WTC11 (cell line): Measurements from ENCODE around the gene NEUROD1. TPM values are rescaled to one million over a fixed set of nuclear protein-coding genes. Genes with fewer than 3 reads are reported as not detected.

Experiments used
- CREM ChIP-seq: sonication (generic); formaldehyde crosslinking; IDR thresholded peaks from 2 replicates; pipeline ENCODE4 v1.8.1; 2022; ENCODE audit warnings: mild to moderate bottlenecking, missing genetic modification reagents, moderate library complexity
- ETV6 ChIP-seq: sonication (generic); formaldehyde crosslinking; IDR thresholded peaks from 2 replicates; pipeline ENCODE4 v1.8.1; 2022; ENCODE audit warnings: mild to moderate bottlenecking, missing genetic modification reagents
- GABPB1 ChIP-seq: sonication (generic); formaldehyde crosslinking; IDR thresholded peaks from 2 replicates; pipeline ENCODE4 v1.8.1; 2023; ENCODE audit warnings: mild to moderate bottlenecking, missing genetic modification reagents
- GRHL2 ChIP-seq: fragments of 250-450 bp; sonication (Bioruptor Pico); IDR thresholded peaks from 2 replicates; pipeline ENCODE4 v1.8.0; 2022; ENCODE audit warnings: mild to moderate bottlenecking, moderate library complexity; ENCODE audit not compliant: insufficient replicate concordance, severe bottlenecking
- GTF2I ChIP-seq: fragments of 250-450 bp; sonication (Bioruptor Pico); conservative IDR thresholded peaks from 2 replicates; pipeline ENCODE4 v1.4.0; 2021; ENCODE audit warnings: mild to moderate bottlenecking
- HMGA2 ChIP-seq: fragments of 250-450 bp; sonication (Bioruptor Pico); IDR thresholded peaks from 2 replicates; pipeline ENCODE4 v1.4.0; 2021; ENCODE audit warnings: mild to moderate bottlenecking, moderate library complexity
- IRF2 ChIP-seq: sonication (generic); formaldehyde crosslinking; IDR thresholded peaks from 2 replicates; pipeline ENCODE4 v1.8.0; 2022; ENCODE audit warnings: low read depth, missing genetic modification reagents, borderline replicate concordance
- JAZF1 ChIP-seq: fragments of 250-450 bp; sonication (Bioruptor Pico); IDR thresholded peaks from 2 replicates; pipeline ENCODE4 v1.9.0; 2021; ENCODE audit warnings: moderate library complexity, mild to moderate bottlenecking, inconsistent platforms
- KAT7 ChIP-seq: sonication (generic); formaldehyde crosslinking; IDR thresholded peaks from 2 replicates; pipeline ENCODE4 v1.8.1; 2023; ENCODE audit warnings: missing genetic modification reagents, mild to moderate bottlenecking, borderline replicate concordance
- MYBL2 ChIP-seq: sonication (generic); formaldehyde crosslinking; IDR thresholded peaks from 2 replicates; pipeline ENCODE4 v1.8.1; 2023; ENCODE audit warnings: mild to moderate bottlenecking, moderate library complexity, missing genetic modification reagents
- NR1H2 ChIP-seq: sonication (generic); formaldehyde crosslinking; IDR thresholded peaks from 2 replicates; pipeline ENCODE4 v1.9.0; 2021; ENCODE audit warnings: mild to moderate bottlenecking, moderate library complexity, missing genetic modification reagents
- NR2C2 ChIP-seq: sonication (generic); formaldehyde crosslinking; IDR thresholded peaks from 2 replicates; pipeline ENCODE4 v1.8.0; 2022; ENCODE audit warnings: mild to moderate bottlenecking, missing genetic modification reagents
- NR3C1 ChIP-seq: sonication (generic); formaldehyde crosslinking; conservative IDR thresholded peaks from 2 replicates; pipeline ENCODE4 v1.8.1; 2023; ENCODE audit warnings: low read depth, mild to moderate bottlenecking, missing genetic modification reagents
- OVOL2 ChIP-seq: fragments of 250-450 bp; sonication (Bioruptor Pico); IDR thresholded peaks from 2 replicates; pipeline ENCODE4 v1.9.0; 2021; ENCODE audit warnings: mild to moderate bottlenecking, borderline replicate concordance
- RELA ChIP-seq: sonication (generic); formaldehyde crosslinking; IDR thresholded peaks from 2 replicates; pipeline ENCODE4 v1.8.1; 2022; ENCODE audit warnings: missing genetic modification reagents, mild to moderate bottlenecking, borderline replicate concordance
- SMAD3 ChIP-seq: sonication (generic); formaldehyde crosslinking; IDR thresholded peaks from 2 replicates; pipeline ENCODE4 v1.8.0; 2022; ENCODE audit warnings: missing genetic modification reagents, mild to moderate bottlenecking, borderline replicate concordance
- SMAD4 ChIP-seq: sonication (generic); formaldehyde crosslinking; IDR thresholded peaks from 2 replicates; pipeline ENCODE4 v1.8.0; 2022; ENCODE audit warnings: mild to moderate bottlenecking, missing genetic modification reagents
- SP1 ChIP-seq: sonication (generic); formaldehyde crosslinking; conservative IDR thresholded peaks from 2 replicates; pipeline ENCODE4 v1.8.1; 2022; ENCODE audit warnings: missing genetic modification reagents
- TEAD1 ChIP-seq: sonication (generic); formaldehyde crosslinking; IDR thresholded peaks from 2 replicates; pipeline ENCODE4 v1.8.0; 2022; ENCODE audit warnings: mild to moderate bottlenecking, missing genetic modification reagents
- ZBTB21 ChIP-seq: sonication (generic); formaldehyde crosslinking; IDR thresholded peaks from 2 replicates; pipeline ENCODE4 v1.8.1; 2023; ENCODE audit warnings: mild to moderate bottlenecking, missing genetic modification reagents, borderline replicate concordance
- ZNF121 ChIP-seq: sonication (generic); formaldehyde crosslinking; IDR thresholded peaks from 2 replicates; pipeline ENCODE4 v1.8.0; 2023; ENCODE audit warnings: missing genetic modification reagents
- ZNF219 ChIP-seq: sonication (generic); formaldehyde crosslinking; IDR thresholded peaks from 2 replicates; pipeline ENCODE4 v1.8.0; 2023; ENCODE audit warnings: missing genetic modification reagents, mild to moderate bottlenecking, borderline replicate concordance
- ZNF263 ChIP-seq: sonication (generic); formaldehyde crosslinking; IDR thresholded peaks from 2 replicates; pipeline ENCODE4 v1.8.1; 2022; ENCODE audit warnings: low read depth, mild to moderate bottlenecking, moderate library complexity, missing genetic modification reagents
- ZNF671 ChIP-seq: fragments of 250-450 bp; sonication (Bioruptor Pico); IDR thresholded peaks from 2 replicates; pipeline ENCODE4 v1.8.0; 2021; ENCODE audit warnings: mild to moderate bottlenecking
- total RNA-seq: library from RNA; stranded (reverse); gene quantifications from 3 replicates; pipeline ENCODE4 v1.2.3, GENCODE V29; 2021
- TF ChIP-seq, protein P1 (sequence below): sonication (generic); formaldehyde crosslinking; IDR thresholded peaks from 2 replicates; pipeline ENCODE4 v1.8.1; 2022; ENCODE audit warnings: low read depth, mild to moderate bottlenecking, moderate library complexity, missing genetic modification reagents, borderline replicate concordance
- TF ChIP-seq, protein P2 (sequence below): fragments of 250-450 bp; sonication (Bioruptor Pico); IDR thresholded peaks from 2 replicates; pipeline ENCODE4 v1.8.0; 2021; ENCODE audit warnings: mild to moderate bottlenecking
- TF ChIP-seq, protein P3 (sequence below): sonication (generic); formaldehyde crosslinking; IDR thresholded peaks from 2 replicates; pipeline ENCODE4 v1.8.0; 2022; ENCODE audit warnings: mild to moderate bottlenecking, missing genetic modification reagents
- TF ChIP-seq, protein P4 (sequence below): sonication (generic); formaldehyde crosslinking; IDR thresholded peaks from 2 replicates; pipeline ENCODE4 v1.8.0; 2023; ENCODE audit warnings: missing genetic modification reagents, mild to moderate bottlenecking, borderline replicate concordance
- TF ChIP-seq, protein P5 (sequence below): fragments of 200-600 bp; IDR thresholded peaks from 2 replicates; pipeline ENCODE4 v1.8.0; 2022; ENCODE audit warnings: antibody characterized with exemption

Gene NEUROD1
- total RNA-seq, 1 experiment from 2014 or later, result 0.07 TPM

DNA sequence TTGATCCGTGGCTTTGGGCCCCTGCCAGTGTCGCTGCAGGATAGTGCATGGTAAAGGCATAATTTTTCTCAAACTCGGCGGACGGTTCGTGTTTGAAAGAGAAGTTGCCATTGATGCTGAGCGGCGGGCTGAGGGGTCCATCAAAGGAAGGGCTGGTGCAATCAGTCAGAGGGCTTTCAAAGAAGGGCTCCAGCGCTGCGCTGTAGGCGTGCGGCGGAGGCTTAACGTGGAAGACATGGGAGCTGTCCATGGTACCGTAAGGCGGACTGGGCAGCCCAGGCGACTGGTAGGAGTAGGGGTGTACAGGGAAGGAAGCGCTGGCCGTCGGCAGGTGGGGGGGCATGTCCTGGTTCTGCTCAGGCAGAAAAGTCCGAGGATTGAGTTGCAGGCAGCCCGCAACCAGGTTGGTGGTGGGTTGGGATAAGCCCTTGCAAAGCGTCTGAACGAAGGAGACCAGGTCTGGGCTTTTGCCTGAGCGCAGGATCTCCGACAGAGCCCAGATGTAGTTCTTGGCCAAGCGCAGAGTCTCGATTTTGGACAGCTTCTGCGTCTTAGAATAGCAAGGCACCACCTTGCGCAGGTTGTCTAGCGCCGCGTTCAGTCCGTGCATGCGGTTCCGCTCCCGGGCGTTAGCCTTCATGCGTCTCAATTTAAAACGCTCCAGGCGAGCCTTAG, 2.3 kb downstream of the NEUROD1 start (continued):
- TF ChIP-seq ZBTB21 (CRISPR knock-in tag) (peak; percentile 85; the same call in 1 of the 2 replicates), NR2C2 (CRISPR knock-in tag) (peak; percentile 71), JAZF1 (no peak), RELA (CRISPR knock-in tag) (peak; percentile 83; the same call in 1 of the 2 replicates), SMAD3 (CRISPR knock-in tag) (peak; percentile 98), NR1H2 (no peak), GRHL2 (CRISPR knock-in tag) (no peak), ZNF121 (CRISPR knock-in tag) (0 out of 2 replicates have a peak, but pooled peaks have one; percentile 0), GTF2I (no peak), ETV6 (CRISPR knock-in tag) (peak; percentile 95), SP1 (CRISPR knock-in tag) (peak; percentile 70), OVOL2 (CRISPR knock-in tag) (no peak), TEAD1 (CRISPR knock-in tag) (peak; percentile 81), KAT7 (peak; percentile 51; the same call in 1 of the 2 replicates), CREM (CRISPR knock-in tag) (peak; percentile 87), SMAD4 (CRISPR knock-in tag) (no peak), ZNF671 (CRISPR knock-in tag) (no peak), NR3C1 (peak; percentile 89; the same call in 1 of the 2 replicates), HMGA2 (CRISPR knock-in tag) (no peak), IRF2 (peak; percentile 77; the same call in 1 of the 2 replicates), MYBL2 (CRISPR knock-in tag) (peak; percentile 93), GABPB1 (peak; percentile 57; the same call in 1 of the 2 replicates), ZNF219 (peak; percentile 94), ZNF263 (CRISPR knock-in tag) (no peak)
- TF ChIP-seq, protein P1, sequence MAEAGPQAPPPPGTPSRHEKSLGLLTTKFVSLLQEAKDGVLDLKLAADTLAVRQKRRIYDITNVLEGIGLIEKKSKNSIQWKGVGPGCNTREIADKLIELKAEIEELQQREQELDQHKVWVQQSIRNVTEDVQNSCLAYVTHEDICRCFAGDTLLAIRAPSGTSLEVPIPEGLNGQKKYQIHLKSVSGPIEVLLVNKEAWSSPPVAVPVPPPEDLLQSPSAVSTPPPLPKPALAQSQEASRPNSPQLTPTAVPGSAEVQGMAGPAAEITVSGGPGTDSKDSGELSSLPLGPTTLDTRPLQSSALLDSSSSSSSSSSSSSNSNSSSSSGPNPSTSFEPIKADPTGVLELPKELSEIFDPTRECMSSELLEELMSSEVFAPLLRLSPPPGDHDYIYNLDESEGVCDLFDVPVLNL (CRISPR knock-in tag), result 0 out of 2 replicates have a peak, but pooled peaks have one; percentile 85
- TF ChIP-seq, protein P2, sequence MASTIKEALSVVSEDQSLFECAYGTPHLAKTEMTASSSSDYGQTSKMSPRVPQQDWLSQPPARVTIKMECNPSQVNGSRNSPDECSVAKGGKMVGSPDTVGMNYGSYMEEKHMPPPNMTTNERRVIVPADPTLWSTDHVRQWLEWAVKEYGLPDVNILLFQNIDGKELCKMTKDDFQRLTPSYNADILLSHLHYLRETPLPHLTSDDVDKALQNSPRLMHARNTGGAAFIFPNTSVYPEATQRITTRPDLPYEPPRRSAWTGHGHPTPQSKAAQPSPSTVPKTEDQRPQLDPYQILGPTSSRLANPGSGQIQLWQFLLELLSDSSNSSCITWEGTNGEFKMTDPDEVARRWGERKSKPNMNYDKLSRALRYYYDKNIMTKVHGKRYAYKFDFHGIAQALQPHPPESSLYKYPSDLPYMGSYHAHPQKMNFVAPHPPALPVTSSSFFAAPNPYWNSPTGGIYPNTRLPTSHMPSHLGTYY, result no peak
- TF ChIP-seq, protein P3, sequence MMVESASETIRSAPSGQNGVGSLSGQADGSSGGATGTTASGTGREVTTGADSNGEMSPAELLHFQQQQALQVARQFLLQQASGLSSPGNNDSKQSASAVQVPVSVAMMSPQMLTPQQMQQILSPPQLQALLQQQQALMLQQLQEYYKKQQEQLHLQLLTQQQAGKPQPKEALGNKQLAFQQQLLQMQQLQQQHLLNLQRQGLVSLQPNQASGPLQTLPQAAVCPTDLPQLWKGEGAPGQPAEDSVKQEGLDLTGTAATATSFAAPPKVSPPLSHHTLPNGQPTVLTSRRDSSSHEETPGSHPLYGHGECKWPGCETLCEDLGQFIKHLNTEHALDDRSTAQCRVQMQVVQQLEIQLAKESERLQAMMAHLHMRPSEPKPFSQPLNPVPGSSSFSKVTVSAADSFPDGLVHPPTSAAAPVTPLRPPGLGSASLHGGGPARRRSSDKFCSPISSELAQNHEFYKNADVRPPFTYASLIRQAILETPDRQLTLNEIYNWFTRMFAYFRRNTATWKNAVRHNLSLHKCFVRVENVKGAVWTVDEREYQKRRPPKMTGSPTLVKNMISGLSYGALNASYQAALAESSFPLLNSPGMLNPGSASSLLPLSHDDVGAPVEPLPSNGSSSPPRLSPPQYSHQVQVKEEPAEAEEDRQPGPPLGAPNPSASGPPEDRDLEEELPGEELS (CRISPR knock-in tag), result peak; percentile 96
- TF ChIP-seq, protein P4, sequence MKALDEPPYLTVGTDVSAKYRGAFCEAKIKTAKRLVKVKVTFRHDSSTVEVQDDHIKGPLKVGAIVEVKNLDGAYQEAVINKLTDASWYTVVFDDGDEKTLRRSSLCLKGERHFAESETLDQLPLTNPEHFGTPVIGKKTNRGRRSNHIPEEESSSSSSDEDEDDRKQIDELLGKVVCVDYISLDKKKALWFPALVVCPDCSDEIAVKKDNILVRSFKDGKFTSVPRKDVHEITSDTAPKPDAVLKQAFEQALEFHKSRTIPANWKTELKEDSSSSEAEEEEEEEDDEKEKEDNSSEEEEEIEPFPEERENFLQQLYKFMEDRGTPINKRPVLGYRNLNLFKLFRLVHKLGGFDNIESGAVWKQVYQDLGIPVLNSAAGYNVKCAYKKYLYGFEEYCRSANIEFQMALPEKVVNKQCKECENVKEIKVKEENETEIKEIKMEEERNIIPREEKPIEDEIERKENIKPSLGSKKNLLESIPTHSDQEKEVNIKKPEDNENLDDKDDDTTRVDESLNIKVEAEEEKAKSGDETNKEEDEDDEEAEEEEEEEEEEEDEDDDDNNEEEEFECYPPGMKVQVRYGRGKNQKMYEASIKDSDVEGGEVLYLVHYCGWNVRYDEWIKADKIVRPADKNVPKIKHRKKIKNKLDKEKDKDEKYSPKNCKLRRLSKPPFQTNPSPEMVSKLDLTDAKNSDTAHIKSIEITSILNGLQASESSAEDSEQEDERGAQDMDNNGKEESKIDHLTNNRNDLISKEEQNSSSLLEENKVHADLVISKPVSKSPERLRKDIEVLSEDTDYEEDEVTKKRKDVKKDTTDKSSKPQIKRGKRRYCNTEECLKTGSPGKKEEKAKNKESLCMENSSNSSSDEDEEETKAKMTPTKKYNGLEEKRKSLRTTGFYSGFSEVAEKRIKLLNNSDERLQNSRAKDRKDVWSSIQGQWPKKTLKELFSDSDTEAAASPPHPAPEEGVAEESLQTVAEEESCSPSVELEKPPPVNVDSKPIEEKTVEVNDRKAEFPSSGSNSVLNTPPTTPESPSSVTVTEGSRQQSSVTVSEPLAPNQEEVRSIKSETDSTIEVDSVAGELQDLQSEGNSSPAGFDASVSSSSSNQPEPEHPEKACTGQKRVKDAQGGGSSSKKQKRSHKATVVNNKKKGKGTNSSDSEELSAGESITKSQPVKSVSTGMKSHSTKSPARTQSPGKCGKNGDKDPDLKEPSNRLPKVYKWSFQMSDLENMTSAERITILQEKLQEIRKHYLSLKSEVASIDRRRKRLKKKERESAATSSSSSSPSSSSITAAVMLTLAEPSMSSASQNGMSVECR (CRISPR knock-in tag), result peak; percentile 98
- TF ChIP-seq, protein P5, sequence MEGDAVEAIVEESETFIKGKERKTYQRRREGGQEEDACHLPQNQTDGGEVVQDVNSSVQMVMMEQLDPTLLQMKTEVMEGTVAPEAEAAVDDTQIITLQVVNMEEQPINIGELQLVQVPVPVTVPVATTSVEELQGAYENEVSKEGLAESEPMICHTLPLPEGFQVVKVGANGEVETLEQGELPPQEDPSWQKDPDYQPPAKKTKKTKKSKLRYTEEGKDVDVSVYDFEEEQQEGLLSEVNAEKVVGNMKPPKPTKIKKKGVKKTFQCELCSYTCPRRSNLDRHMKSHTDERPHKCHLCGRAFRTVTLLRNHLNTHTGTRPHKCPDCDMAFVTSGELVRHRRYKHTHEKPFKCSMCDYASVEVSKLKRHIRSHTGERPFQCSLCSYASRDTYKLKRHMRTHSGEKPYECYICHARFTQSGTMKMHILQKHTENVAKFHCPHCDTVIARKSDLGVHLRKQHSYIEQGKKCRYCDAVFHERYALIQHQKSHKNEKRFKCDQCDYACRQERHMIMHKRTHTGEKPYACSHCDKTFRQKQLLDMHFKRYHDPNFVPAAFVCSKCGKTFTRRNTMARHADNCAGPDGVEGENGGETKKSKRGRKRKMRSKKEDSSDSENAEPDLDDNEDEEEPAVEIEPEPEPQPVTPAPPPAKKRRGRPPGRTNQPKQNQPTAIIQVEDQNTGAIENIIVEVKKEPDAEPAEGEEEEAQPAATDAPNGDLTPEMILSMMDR, result no peak
